Measurements from ENCODE around the gene FXYD6. TPM values are rescaled to one million over a fixed set of nuclear protein-coding genes. Genes with fewer than 3 reads are reported as not detected.

FXYD6 gene
- total RNA-seq, 1 donor from 2014 or later = 10.5 TPM

DNA sequence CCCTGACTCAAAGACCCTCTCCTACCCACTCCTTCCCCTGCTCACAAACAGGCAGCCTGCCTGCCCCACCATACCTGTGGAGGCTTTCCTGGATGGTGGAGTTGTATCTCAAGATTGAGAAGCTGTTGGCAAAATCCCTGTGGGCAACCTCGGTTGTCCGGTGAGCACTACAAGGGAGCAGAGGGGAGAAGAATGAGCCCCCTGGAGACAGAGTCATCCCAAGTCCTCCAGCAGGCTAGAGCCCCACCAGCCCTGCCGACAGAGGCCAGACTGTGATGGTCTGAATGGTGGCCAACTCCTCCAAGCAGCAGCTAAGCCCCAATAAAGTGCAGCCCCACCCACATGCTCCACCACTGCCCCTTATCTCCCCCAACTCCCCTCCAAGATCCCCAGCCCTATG is 35.2 kb upstream of the FXYD6 start:
- Histone ChIP-seq H3K36me3 (ENCODE audit: insufficient read depth, low read length) (no peaks in the 10 kb centered on the region), H3K4me1 (ENCODE audit: insufficient read depth, low read length) (peaks cover 8% of the 10 kb centered on the region), H3K9me3 (ENCODE audit: insufficient read depth, low read depth, low read length) (no peaks in the 10 kb centered on the region), H3K27me3 (ENCODE audit: insufficient read depth, low read length) (peaks cover 19% of the 10 kb centered on the region), H3K4me2 (ENCODE audit: low read length) (no peak overlapping the region), H2AFZ (ENCODE audit: low read depth, low read length) (no peak overlapping the region), H3K9ac (ENCODE audit: low read length) (no peak overlapping the region), H4K20me1 (ENCODE audit: insufficient read depth, low read length) (no peaks in the 10 kb centered on the region), H3K79me2 (ENCODE audit: insufficient read depth, low read length) (no peaks in the 10 kb centered on the region), H3K27ac (ENCODE audit: low read depth, low read length) (no peak overlapping the region), H3K4me3 (ENCODE audit: insufficient read depth, low read depth, low read length) (no peak overlapping the region)
- H3K27ac Mint-ChIP-seq (ENCODE audit: unreplicated experiment) = no peak overlapping the region
- no peak overlapping the region for H3K4me3 Mint-ChIP-seq (ENCODE audit: unreplicated experiment)
- no peaks in the 10 kb centered on the region for H3K9me3 Mint-ChIP-seq (ENCODE audit: unreplicated experiment)
- H3K27me3 Mint-ChIP-seq (ENCODE audit: low read depth, unreplicated experiment) = peaks cover 55% of the 10 kb centered on the region
- FAIRE-seq (no peak), DNase-seq (ENCODE audit: low read depth) (no peak)
- H3K4me1 Mint-ChIP-seq (ENCODE audit: low read depth, unreplicated experiment) = peaks cover 5% of the 10 kb centered on the region
- no peaks in the 10 kb centered on the region for H3K36me3 Mint-ChIP-seq (ENCODE audit: low read depth, unreplicated experiment)
- TF ChIP-seq CTCF (IDR thresholded peaks at IDR 0.05; ENCODE audit: insufficient read depth, low read depth, low read length) (no peak), EZH2 (IDR thresholded peaks at IDR 0.05; ENCODE audit: insufficient read depth, low read length) (no peak)

DNA sequence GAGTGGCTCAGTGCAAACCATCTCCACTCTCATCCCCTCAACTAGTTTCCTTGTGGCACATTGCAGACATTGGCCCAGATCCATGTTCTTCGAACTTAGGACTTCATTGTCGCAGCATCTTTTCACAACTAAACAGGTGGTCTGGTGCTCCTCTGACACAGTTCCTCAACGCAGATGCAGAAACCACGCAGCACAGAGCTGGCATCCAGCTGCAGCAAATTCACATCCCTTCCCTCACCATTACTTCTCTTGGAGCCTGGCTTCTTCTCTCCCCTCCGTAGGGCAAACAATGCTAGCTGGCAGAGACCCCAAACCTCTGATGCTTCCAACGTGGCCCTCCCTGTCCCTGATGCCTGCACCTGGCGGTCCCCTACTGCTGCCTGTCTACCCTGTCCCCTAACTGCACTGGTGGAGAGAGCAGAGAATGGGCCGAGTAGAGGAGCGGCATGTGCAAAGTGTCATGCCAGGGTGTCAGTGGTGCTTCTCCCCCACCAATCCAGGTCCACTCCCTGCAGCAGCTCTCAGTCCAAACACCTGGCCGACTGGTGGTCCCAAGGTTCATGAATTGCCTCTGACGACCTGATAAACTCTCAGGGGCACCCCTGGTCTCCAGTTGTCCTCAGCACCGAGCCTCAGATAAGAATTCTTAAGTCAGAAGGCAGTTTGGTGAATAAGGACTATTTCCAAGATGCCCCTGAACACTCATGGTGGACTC is 34.6 kb upstream of the FXYD6 start:
- Histone ChIP-seq H3K9me3 (ENCODE audit: insufficient read depth, low read depth, low read length) (no peaks in the 10 kb centered on the region), H3K4me1 (ENCODE audit: insufficient read depth, low read length) (peaks cover 8% of the 10 kb centered on the region), H3K4me2 (ENCODE audit: low read length) (no peak overlapping the region), H3K79me2 (ENCODE audit: insufficient read depth, low read length) (no peaks in the 10 kb centered on the region), H3K27ac (ENCODE audit: low read depth, low read length) (no peak overlapping the region), H3K36me3 (ENCODE audit: insufficient read depth, low read length) (no peaks in the 10 kb centered on the region), H3K4me3 (ENCODE audit: insufficient read depth, low read depth, low read length) (no peak overlapping the region), H4K20me1 (ENCODE audit: insufficient read depth, low read length) (no peaks in the 10 kb centered on the region), H3K27me3 (ENCODE audit: insufficient read depth, low read length) (peaks cover 15% of the 10 kb centered on the region), H2AFZ (ENCODE audit: low read depth, low read length) (no peak overlapping the region), H3K9ac (ENCODE audit: low read length) (no peak overlapping the region)
- Mint-ChIP-seq H3K4me1 (ENCODE audit: low read depth, unreplicated experiment) (peaks cover 9% of the 10 kb centered on the region), H3K36me3 (ENCODE audit: low read depth, unreplicated experiment) (no peaks in the 10 kb centered on the region), H3K9me3 (ENCODE audit: unreplicated experiment) (no peaks in the 10 kb centered on the region), H3K4me3 (ENCODE audit: unreplicated experiment) (no peak overlapping the region), H3K27ac (ENCODE audit: unreplicated experiment) (no peak overlapping the region), H3K27me3 (ENCODE audit: low read depth, unreplicated experiment) (peaks cover 49% of the 10 kb centered on the region)
- TF ChIP-seq CTCF (IDR thresholded peaks at IDR 0.05; ENCODE audit: insufficient read depth, low read depth, low read length) = no peak
- TF ChIP-seq EZH2 (IDR thresholded peaks at IDR 0.05; ENCODE audit: insufficient read depth, low read length) = no peak
- FAIRE-seq = no peak
- no peak for DNase-seq (ENCODE audit: low read depth)

DNA sequence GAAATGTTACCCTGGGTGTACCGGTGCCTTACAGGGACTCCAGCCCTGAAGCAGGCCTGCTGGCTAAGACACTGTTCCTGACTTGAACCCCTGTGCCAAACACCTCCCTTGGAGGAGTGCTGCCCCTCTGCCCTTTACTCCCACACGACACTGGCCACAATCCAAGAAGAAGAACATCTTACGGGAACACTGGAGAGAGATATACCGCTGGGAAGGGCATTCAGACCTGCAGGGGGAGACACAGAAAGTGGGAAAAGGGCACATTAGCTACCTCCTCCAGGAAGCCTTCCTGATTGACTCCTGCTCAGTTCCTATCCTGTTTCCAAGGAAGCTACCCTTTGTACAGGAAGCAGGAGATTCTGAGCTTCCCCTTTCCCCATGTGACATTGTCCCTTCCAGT is 34.1 kb upstream of the FXYD6 start:
- no peaks in the 10 kb centered on the region for H3K9me3 Mint-ChIP-seq (ENCODE audit: unreplicated experiment)
- H4K20me1 ChIP-seq (ENCODE audit: insufficient read depth, low read length) = no peaks in the 10 kb centered on the region
- no peaks in the 10 kb centered on the region for H3K9me3 ChIP-seq (ENCODE audit: insufficient read depth, low read depth, low read length)
- DNase-seq (ENCODE audit: low read depth) (no peak), FAIRE-seq (no peak)
- H3K4me3 Mint-ChIP-seq (ENCODE audit: unreplicated experiment) = no peak overlapping the region
- H3K4me1 Mint-ChIP-seq (ENCODE audit: low read depth, unreplicated experiment) = peaks cover 11% of the 10 kb centered on the region
- H3K36me3 ChIP-seq (ENCODE audit: insufficient read depth, low read length) = no peaks in the 10 kb centered on the region
- peaks cover 8% of the 10 kb centered on the region for H3K4me1 ChIP-seq (ENCODE audit: insufficient read depth, low read length)
- H3K9ac ChIP-seq (ENCODE audit: low read length) = no peak overlapping the region
- H2AFZ ChIP-seq (ENCODE audit: low read depth, low read length) = no peak overlapping the region
- H3K36me3 Mint-ChIP-seq (ENCODE audit: low read depth, unreplicated experiment) = no peaks in the 10 kb centered on the region
- no peak overlapping the region for H3K27ac ChIP-seq (ENCODE audit: low read depth, low read length)
- H3K27me3 ChIP-seq (ENCODE audit: insufficient read depth, low read length) = peaks cover 15% of the 10 kb centered on the region
- H3K79me2 ChIP-seq (ENCODE audit: insufficient read depth, low read length) = no peaks in the 10 kb centered on the region
- no peak overlapping the region for H3K4me3 ChIP-seq (ENCODE audit: insufficient read depth, low read depth, low read length)
- H3K27me3 Mint-ChIP-seq (ENCODE audit: low read depth, unreplicated experiment) = peaks cover 45% of the 10 kb centered on the region
- H3K4me2 ChIP-seq (ENCODE audit: low read length) = no peak overlapping the region
- no peak overlapping the region for H3K27ac Mint-ChIP-seq (ENCODE audit: unreplicated experiment)
- TF ChIP-seq CTCF (IDR thresholded peaks at IDR 0.05; ENCODE audit: insufficient read depth, low read depth, low read length) (no peak), EZH2 (IDR thresholded peaks at IDR 0.05; ENCODE audit: insufficient read depth, low read length) (no peak)
